ENCODE measurements around the gene RAI1. TPM values are rescaled to one million over a fixed set of nuclear protein-coding genes. Genes with fewer than 3 reads are reported as not detected.

The RAI1 gene
- total and polyA plus RNA-seq, 2 of the 13 experiments (the other 11 are each of a cell fraction or from before 2014, with no cell fraction given): 3.4 to 5.2 TPM

DNA sequence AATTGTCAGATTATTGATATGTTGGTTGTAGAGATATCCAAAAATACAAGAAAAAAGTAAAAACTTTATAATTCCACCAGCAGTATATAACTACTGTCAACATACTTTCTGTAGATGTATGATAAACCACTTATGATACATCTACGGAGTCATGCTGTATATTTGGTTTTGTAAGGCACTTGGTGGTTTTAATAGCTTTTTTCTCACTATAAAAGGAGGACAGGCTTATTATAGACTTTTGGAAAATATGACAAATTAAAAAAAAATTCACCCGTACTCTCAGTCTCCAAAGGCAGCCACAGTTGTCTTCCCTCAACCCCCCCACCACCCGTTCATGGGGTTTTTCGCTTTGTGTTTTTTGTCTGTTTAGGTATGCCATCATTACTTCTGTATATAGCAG lies 14.8 kb downstream of the RAI1 start:
- CTCF ChIA-PET (ENCODE audit: low intra/inter-chr PET ratio, low total read pairs): no interaction called here
- H3K9me3 ChIP-seq (ENCODE audit: low read length): no peaks in the 10 kb centered on the region
- H3K36me3 ChIP-seq (replicated peaks in 1 of 2; ENCODE audit: control insufficient read depth in 1 of 2, insufficient read depth in 2 of 2, low read length in 2 of 2): no peaks in the 10 kb centered on the region; a peak in 1 of 5 replicates
- no peaks in the 10 kb centered on the region; a peak in 1 of 5 replicates for H3K27me3 ChIP-seq (ENCODE audit: control insufficient read depth in 1 of 2, insufficient read depth in 2 of 2, low read length in 2 of 2)
- ATAC-seq (no peak), FAIRE-seq (no peak), DNase-seq (ENCODE audit: low spot score) (no peak)
- no TSS peak for BruUV-seq (replicated peaks)
- WGBS (ENCODE audit: low lambda C conversion rate): 95% methylated on average over 4 of the region's 4 CpGs
- 0 out of 6 replicates have a peak overlapping the region, but pooled peaks of 1 of the 3 experiments have one; percentile 87 for H3K4me3 ChIP-seq (replicated peaks in 1 of 3; ENCODE audit: insufficient read depth in 1 of 3, low read depth in 2 of 3, low read length in 3 of 3)
- intact Hi-C loops (cut with micrococcal nuclease; ENCODE audit: unreplicated experiment): no loop called here
- in situ Hi-C loops (cut with HindIII; ENCODE audit: extremely low pct_ligation_motif_present, low pct_unique_long_range_greater_than_20kb): no loop called here
- peak overlapping the region; percentile 98 for H3K4me2 ChIP-seq (ENCODE audit: low read depth, low read length)
- H4K20me1 ChIP-seq (ENCODE audit: insufficient read depth, low read length): peaks cover 27% of the 10 kb centered on the region; the same call in 1 of the 2 replicates
- peak overlapping the region; percentile 93 for H3K27ac ChIP-seq (ENCODE audit: extremely low read length, insufficient read depth, low read length)
- no peak overlapping the region for H2AFZ ChIP-seq (ENCODE audit: low read length)
- POLR2A ChIA-PET: interaction anchor here (1.1 to 3.9 kb wide), 4 partner anchors 10 to 140 kb away, joined by 3 to 45 read pairs (median 26); partner anchors contain the start of genes RAI1 and SREBF1
- peak overlapping the region; percentile 82; the same call in 1 of the 2 replicates for H3K9ac ChIP-seq (ENCODE audit: insufficient read depth, low read depth, low read length)
- peaks cover 59% of the 10 kb centered on the region for H3K4me1 ChIP-seq (ENCODE audit: insufficient read depth, low read length)
- no peak for TF ChIP-seq ZSCAN25 (CRISPR knock-in tag; IDR thresholded peaks at IDR 0.05)
- TF ChIP-seq, protein P1, sequence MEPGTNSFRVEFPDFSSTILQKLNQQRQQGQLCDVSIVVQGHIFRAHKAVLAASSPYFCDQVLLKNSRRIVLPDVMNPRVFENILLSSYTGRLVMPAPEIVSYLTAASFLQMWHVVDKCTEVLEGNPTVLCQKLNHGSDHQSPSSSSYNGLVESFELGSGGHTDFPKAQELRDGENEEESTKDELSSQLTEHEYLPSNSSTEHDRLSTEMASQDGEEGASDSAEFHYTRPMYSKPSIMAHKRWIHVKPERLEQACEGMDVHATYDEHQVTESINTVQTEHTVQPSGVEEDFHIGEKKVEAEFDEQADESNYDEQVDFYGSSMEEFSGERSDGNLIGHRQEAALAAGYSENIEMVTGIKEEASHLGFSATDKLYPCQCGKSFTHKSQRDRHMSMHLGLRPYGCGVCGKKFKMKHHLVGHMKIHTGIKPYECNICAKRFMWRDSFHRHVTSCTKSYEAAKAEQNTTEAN (CRISPR knock-in tag; conservative IDR thresholded peaks at IDR 0.05): no peak
- no peak for TF ChIP-seq ZNF33B (CRISPR knock-in tag; IDR thresholded peaks at IDR 0.05)
- no peak for TF ChIP-seq ZNF234 (CRISPR knock-in tag; conservative IDR thresholded peaks at IDR 0.05)
- TF ChIP-seq, protein P2, sequence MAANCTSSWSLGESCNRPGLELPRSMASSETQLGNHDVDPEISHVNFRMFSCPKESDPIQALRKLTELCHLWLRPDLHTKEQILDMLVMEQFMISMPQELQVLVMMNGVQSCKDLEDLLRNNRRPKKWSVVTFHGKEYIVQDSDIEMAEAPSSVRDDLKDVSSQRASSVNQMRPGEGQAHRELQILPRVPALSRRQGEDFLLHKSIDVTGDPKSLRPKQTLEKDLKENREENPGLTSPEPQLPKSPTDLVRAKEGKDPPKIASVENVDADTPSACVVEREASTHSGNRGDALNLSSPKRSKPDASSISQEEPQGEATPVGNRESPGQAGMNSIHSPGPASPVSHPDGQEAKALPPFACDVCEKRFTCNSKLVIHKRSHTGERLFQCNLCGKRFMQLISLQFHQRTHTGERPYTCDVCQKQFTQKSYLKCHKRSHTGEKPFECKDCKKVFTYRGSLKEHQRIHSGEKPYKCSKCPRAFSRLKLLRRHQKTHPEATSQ (CRISPR knock-in tag; IDR thresholded peaks at IDR 0.05; ENCODE audit: borderline replicate concordance): no peak
- no peak for TF ChIP-seq SP1 (IDR thresholded peaks at IDR 0.05)
- TF ChIP-seq SP1 (CRISPR knock-in tag; IDR thresholded peaks at IDR 0.05): no peak
- TF ChIP-seq, protein P3, sequence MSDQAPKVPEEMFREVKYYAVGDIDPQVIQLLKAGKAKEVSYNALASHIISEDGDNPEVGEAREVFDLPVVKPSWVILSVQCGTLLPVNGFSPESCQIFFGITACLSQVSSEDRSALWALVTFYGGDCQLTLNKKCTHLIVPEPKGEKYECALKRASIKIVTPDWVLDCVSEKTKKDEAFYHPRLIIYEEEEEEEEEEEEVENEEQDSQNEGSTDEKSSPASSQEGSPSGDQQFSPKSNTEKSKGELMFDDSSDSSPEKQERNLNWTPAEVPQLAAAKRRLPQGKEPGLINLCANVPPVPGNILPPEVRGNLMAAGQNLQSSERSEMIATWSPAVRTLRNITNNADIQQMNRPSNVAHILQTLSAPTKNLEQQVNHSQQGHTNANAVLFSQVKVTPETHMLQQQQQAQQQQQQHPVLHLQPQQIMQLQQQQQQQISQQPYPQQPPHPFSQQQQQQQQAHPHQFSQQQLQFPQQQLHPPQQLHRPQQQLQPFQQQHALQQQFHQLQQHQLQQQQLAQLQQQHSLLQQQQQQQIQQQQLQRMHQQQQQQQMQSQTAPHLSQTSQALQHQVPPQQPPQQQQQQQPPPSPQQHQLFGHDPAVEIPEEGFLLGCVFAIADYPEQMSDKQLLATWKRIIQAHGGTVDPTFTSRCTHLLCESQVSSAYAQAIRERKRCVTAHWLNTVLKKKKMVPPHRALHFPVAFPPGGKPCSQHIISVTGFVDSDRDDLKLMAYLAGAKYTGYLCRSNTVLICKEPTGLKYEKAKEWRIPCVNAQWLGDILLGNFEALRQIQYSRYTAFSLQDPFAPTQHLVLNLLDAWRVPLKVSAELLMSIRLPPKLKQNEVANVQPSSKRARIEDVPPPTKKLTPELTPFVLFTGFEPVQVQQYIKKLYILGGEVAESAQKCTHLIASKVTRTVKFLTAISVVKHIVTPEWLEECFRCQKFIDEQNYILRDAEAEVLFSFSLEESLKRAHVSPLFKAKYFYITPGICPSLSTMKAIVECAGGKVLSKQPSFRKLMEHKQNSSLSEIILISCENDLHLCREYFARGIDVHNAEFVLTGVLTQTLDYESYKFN (CRISPR knock-in tag; conservative IDR thresholded peaks at IDR 0.05): no peak
- TF ChIP-seq, protein P4, sequence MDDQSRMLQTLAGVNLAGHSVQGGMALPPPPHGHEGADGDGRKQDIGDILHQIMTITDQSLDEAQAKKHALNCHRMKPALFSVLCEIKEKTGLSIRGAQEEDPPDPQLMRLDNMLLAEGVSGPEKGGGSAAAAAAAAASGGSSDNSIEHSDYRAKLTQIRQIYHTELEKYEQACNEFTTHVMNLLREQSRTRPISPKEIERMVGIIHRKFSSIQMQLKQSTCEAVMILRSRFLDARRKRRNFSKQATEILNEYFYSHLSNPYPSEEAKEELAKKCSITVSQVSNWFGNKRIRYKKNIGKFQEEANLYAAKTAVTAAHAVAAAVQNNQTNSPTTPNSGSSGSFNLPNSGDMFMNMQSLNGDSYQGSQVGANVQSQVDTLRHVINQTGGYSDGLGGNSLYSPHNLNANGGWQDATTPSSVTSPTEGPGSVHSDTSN (CRISPR knock-in tag; IDR thresholded peaks at IDR 0.05; ENCODE audit: borderline replicate concordance): no peak
- no peak for TF ChIP-seq ZNF224 (CRISPR knock-in tag; IDR thresholded peaks at IDR 0.05)
- TF ChIP-seq ZMYM3 (CRISPR knock-in tag; IDR thresholded peaks at IDR 0.05): no peak
- no peak for TF ChIP-seq HNRNPH1 (optimal IDR thresholded peaks at IDR 0.05; ENCODE audit: low read depth, low read length)
- TF ChIP-seq KDM4B (CRISPR knock-in tag; IDR thresholded peaks at IDR 0.05): no peak
- no peak for TF ChIP-seq KAT2B (IDR thresholded peaks at IDR 0.05; ENCODE audit: borderline replicate concordance, low read depth, low read length)
- TF ChIP-seq ZFY (CRISPR knock-in tag; IDR thresholded peaks at IDR 0.05): no peak
- peaks cover 83% of the 10 kb centered on the region for H3K79me2 ChIP-seq (ENCODE audit: insufficient read depth, low read length)

Measured in HepG2 (cell line).